ENCODE results near the gene SF3A2. TPM values are rescaled to one million over a fixed set of nuclear protein-coding genes. Genes with fewer than 3 reads are reported as not detected.

Gene SF3A2
- total RNA-seq, 1 experiment from 2014 or later: 184 TPM

GRCh38 chr19:2273356-2274184 lies 36.9 kb downstream of the SF3A2 start (continued):
- 0 out of 2 replicates have a peak, but pooled peaks have one; percentile 24 for TF ChIP-seq ESRRA (CRISPR knock-in tag; IDR thresholded peaks at IDR 0.05; ENCODE audit: borderline replicate concordance)
- no peak for TF ChIP-seq ZNF532 (CRISPR knock-in tag; IDR thresholded peaks at IDR 0.05; ENCODE audit: borderline replicate concordance)
- TF ChIP-seq ZNF512 (CRISPR knock-in tag; IDR thresholded peaks at IDR 0.05; ENCODE audit: borderline replicate concordance): no peak
- peak; percentile 70; the same call in 1 of the 2 replicates for TF ChIP-seq FOXK1 (CRISPR knock-in tag; IDR thresholded peaks at IDR 0.05)
- TF ChIP-seq CREB1 (CRISPR knock-in tag; IDR thresholded peaks at IDR 0.05): no peak; the same call in 1 of the 2 replicates
- no peak for TF ChIP-seq NFYB (CRISPR knock-in tag; conservative IDR thresholded peaks at IDR 0.05; ENCODE audit: low read depth)
- TF ChIP-seq ZSCAN18 (CRISPR knock-in tag; IDR thresholded peaks at IDR 0.05): no peak
- TF ChIP-seq NFE2L1 (CRISPR knock-in tag; IDR thresholded peaks at IDR 0.05): no peak
- no peak for TF ChIP-seq ERG (CRISPR knock-in tag; IDR thresholded peaks at IDR 0.05)
- TF ChIP-seq ZNF232 (CRISPR knock-in tag; IDR thresholded peaks at IDR 0.05): 0 out of 2 replicates have a peak, but pooled peaks have one; percentile 32
- no peak for TF ChIP-seq OVOL2 (CRISPR knock-in tag; IDR thresholded peaks at IDR 0.05; ENCODE audit: borderline replicate concordance)
- no peak for TF ChIP-seq ZNF121 (CRISPR knock-in tag; IDR thresholded peaks at IDR 0.05)
- TF ChIP-seq GABPB1 (CRISPR knock-in tag; IDR thresholded peaks at IDR 0.05): peak; percentile 78
- 0 out of 2 replicates have a peak, but pooled peaks have one; percentile 12 for TF ChIP-seq ZNF281 (CRISPR knock-in tag; IDR thresholded peaks at IDR 0.05)
- TF ChIP-seq USF1 (CRISPR knock-in tag; IDR thresholded peaks at IDR 0.05): no peak; the same call in 1 of the 2 replicates
- TF ChIP-seq ZMAT4 (CRISPR knock-in tag; IDR thresholded peaks at IDR 0.05): no peak
- TF ChIP-seq AFF4 (CRISPR knock-in tag; IDR thresholded peaks at IDR 0.05; ENCODE audit: borderline replicate concordance): no peak
- TF ChIP-seq PRRX2 (CRISPR knock-in tag; IDR thresholded peaks at IDR 0.05): no peak
- no peak; the same call in 1 of the 2 replicates for TF ChIP-seq CREM (CRISPR knock-in tag; IDR thresholded peaks at IDR 0.05)
- no peak for TF ChIP-seq ZNF671 (CRISPR knock-in tag; IDR thresholded peaks at IDR 0.05)
- TF ChIP-seq GTF2I (CRISPR knock-in tag; conservative IDR thresholded peaks at IDR 0.05): no peak
